Measurements from ENCODE around the gene PER1. TPM values are rescaled to one million over a fixed set of nuclear protein-coding genes. Genes with fewer than 3 reads are reported as not detected.

Gene PER1
- total and polyA plus RNA-seq, 9 of the 15 experiments (the other 6 are each of a cell fraction or from before 2014, with no cell fraction given), result 0.13 to 26.0 (median 3.4) TPM

DNA sequence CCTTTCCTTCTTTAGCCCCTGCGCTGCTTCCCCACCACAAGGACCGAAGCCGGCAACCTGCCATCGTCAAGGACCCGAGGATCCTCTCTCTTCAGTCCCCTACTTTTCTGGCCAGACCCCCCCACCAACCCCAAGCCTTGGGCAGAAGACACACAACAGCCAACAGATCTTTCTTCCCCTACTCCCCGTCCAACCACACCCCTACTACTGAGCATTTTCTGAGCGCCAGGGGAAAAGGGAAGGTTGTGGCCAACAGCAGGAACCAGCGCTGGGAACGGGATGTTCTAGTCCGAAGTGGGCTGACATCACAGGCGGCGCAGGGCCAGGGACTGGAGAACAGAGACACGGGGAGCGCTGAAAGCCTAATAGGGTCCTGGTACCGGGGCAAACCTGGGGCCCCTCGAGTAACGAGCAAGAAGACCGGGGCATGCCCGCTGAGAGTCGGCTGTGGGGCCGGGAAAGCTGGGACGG lies 528 bp downstream of the PER1 start (continued):
- TF ChIP-seq SMAD4 (CRISPR knock-in tag; conservative IDR thresholded peaks at IDR 0.05), result no peak
- peak; percentile 51 for TF ChIP-seq KDM5B (IDR thresholded peaks at IDR 0.05; ENCODE audit: insufficient replicate concordance, low read depth, low read length)
- 0 out of 2 replicates have a peak, but pooled peaks have one; percentile 23 for TF ChIP-seq KAT7 (CRISPR knock-in tag; IDR thresholded peaks at IDR 0.05; ENCODE audit: borderline replicate concordance)
- TF ChIP-seq, protein P1, sequence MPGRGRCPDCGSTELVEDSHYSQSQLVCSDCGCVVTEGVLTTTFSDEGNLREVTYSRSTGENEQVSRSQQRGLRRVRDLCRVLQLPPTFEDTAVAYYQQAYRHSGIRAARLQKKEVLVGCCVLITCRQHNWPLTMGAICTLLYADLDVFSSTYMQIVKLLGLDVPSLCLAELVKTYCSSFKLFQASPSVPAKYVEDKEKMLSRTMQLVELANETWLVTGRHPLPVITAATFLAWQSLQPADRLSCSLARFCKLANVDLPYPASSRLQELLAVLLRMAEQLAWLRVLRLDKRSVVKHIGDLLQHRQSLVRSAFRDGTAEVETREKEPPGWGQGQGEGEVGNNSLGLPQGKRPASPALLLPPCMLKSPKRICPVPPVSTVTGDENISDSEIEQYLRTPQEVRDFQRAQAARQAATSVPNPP (IDR thresholded peaks at IDR 0.05; ENCODE audit: borderline replicate concordance, insufficient read depth, insufficient read length), result no peak
- no peak for TF ChIP-seq MYBL2 (IDR thresholded peaks at IDR 0.05; ENCODE audit: low read depth)
- no peak for TF ChIP-seq MYBL2 (CRISPR knock-in tag; IDR thresholded peaks at IDR 0.05; ENCODE audit: borderline replicate concordance)
- no peak for TF ChIP-seq HNRNPUL1 (IDR thresholded peaks at IDR 0.05; ENCODE audit: low read length)
- TF ChIP-seq ZNF511 (CRISPR knock-in tag; IDR thresholded peaks at IDR 0.05), result no peak
- TF ChIP-seq HES1 (IDR thresholded peaks at IDR 0.05; ENCODE audit: low read depth), result no peak
- no peak for TF ChIP-seq SMAD2 (IDR thresholded peaks at IDR 0.05; ENCODE audit: low read depth, low read length)
- no peak for TF ChIP-seq STAT5B (CRISPR knock-in tag; IDR thresholded peaks at IDR 0.05)
- no peak for TF ChIP-seq HDAC8 (tag; IDR thresholded peaks at IDR 0.05)
- TF ChIP-seq ZBTB34 (CRISPR knock-in tag; IDR thresholded peaks at IDR 0.05), result no peak
- TF ChIP-seq NFRKB (IDR thresholded peaks at IDR 0.05; ENCODE audit: low read depth), result no peak
- TF ChIP-seq ELF4 (CRISPR knock-in tag; IDR thresholded peaks at IDR 0.05), result no peak
- no peak for TF ChIP-seq EZH2 (IDR thresholded peaks at IDR 0.05; ENCODE audit: borderline replicate concordance, low read depth, low read length)
- no peak for TF ChIP-seq ZBTB12 (CRISPR knock-in tag; IDR thresholded peaks at IDR 0.05)
- peak; percentile 8; the same call in 1 of the 2 replicates for TF ChIP-seq PHF8 (IDR thresholded peaks at IDR 0.05; ENCODE audit: borderline replicate concordance, low read length)
- TF ChIP-seq FOXA3 (CRISPR knock-in tag; conservative IDR thresholded peaks at IDR 0.05 in 1 of 2, IDR thresholded peaks at IDR 0.05 in 1 of 2), result 0 out of 4 replicates have a peak, but pooled peaks of 1 of the 2 experiments have one; percentile 1
- TF ChIP-seq GTF2E2 (tag; IDR thresholded peaks at IDR 0.05), result 0 out of 2 replicates have a peak, but pooled peaks have one; percentile 28
- TF ChIP-seq, protein P2, sequence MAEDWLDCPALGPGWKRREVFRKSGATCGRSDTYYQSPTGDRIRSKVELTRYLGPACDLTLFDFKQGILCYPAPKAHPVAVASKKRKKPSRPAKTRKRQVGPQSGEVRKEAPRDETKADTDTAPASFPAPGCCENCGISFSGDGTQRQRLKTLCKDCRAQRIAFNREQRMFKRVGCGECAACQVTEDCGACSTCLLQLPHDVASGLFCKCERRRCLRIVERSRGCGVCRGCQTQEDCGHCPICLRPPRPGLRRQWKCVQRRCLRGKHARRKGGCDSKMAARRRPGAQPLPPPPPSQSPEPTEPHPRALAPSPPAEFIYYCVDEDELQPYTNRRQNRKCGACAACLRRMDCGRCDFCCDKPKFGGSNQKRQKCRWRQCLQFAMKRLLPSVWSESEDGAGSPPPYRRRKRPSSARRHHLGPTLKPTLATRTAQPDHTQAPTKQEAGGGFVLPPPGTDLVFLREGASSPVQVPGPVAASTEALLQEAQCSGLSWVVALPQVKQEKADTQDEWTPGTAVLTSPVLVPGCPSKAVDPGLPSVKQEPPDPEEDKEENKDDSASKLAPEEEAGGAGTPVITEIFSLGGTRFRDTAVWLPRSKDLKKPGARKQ (CRISPR knock-in tag; IDR thresholded peaks at IDR 0.05), result no peak
- TF ChIP-seq ZNF77 (CRISPR knock-in tag; IDR thresholded peaks at IDR 0.05), result no peak

All from K562 (cell line).